Osteocyte (in vitro differentiated cells): Measurements from ENCODE around the gene PROS1. TPM values are rescaled to one million over a fixed set of nuclear protein-coding genes. Genes with fewer than 3 reads are reported as not detected.
A peak's percentile ranks its signal among the peaks of the same experiment; 100 is the strongest.

Experiments used
- DNase-seq: peaks from one replicate; pipeline ENCODE4 v3.0.0; 2021; ENCODE audit warnings: mixed read lengths; ENCODE audit not compliant: unreplicated experiment; ENCODE audit errors: extremely low spot score
- H3K27ac Mint-ChIP-seq: one replicate; pipeline ENCODE4 v1.8.0; 2021; ENCODE audit warnings: mild to moderate bottlenecking, mixed read lengths; ENCODE audit not compliant: unreplicated experiment
- H3K27me3 Mint-ChIP-seq: one replicate; pipeline ENCODE4 v1.8.0; 2021; ENCODE audit warnings: mixed read lengths; ENCODE audit not compliant: unreplicated experiment
- H3K36me3 Mint-ChIP-seq: one replicate; pipeline ENCODE4 v1.8.0; 2021; ENCODE audit warnings: mixed read lengths; ENCODE audit not compliant: unreplicated experiment
- H3K4me1 Mint-ChIP-seq: one replicate; pipeline ENCODE4 v1.8.0; 2021; ENCODE audit warnings: mixed read lengths; ENCODE audit not compliant: unreplicated experiment
- H3K4me3 Mint-ChIP-seq: one replicate; pipeline ENCODE4 v1.8.0; 2021; ENCODE audit warnings: mild to moderate bottlenecking, moderate library complexity, mixed read lengths; ENCODE audit not compliant: unreplicated experiment
- H3K9me3 Mint-ChIP-seq: one replicate; pipeline ENCODE4 v1.8.0; 2021; ENCODE audit warnings: mixed read lengths; ENCODE audit not compliant: unreplicated experiment
- CTCF ChIP-seq: fragments of 200-600 bp; sonication (generic); IDR thresholded peaks from 2 replicates; pipeline ENCODE4 v1.5.0; 2021; ENCODE audit warnings: antibody characterized with exemption, mild to moderate bottlenecking, moderate library complexity
- total RNA-seq: library from RNA; stranded (reverse); gene quantifications from 2 replicates; pipeline ENCODE4 v1.2.1, GENCODE V29; 2021

PROS1 gene
- total RNA-seq, 1 donor from 2014 or later, result 18.5 TPM

DNA sequence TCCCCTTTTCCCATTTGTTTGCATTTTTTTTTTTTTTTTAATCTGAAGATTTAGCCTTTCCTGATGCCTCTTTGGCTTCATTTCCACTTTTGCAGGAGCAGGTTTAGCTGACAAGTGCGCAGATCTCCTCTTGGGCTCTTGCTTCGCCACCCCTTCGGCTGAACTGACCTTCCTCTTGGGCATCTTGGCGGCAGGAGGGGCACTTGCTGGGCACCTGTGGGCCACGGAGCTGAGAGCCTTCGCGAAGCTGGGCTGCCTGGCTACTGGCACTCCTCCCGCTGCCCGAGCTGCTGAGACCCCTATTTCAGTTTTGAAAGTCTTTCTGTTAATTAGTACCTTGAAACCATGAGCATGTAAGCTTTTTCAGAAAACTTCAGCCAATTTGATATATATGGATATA is 15.1 kb upstream of the PROS1 start:
- Mint-ChIP-seq H3K27ac (no peak overlapping the region), H3K4me3 (peak overlapping the region; percentile 3), H3K9me3 (no peaks in the 10 kb centered on the region), H3K27me3 (no peaks in the 10 kb centered on the region), H3K36me3 (no peaks in the 10 kb centered on the region), H3K4me1 (peaks cover 17% of the 10 kb centered on the region)
- no peak for DNase-seq
- TF ChIP-seq CTCF, result no peak

- no peak for DNase-seq
Measured at GRCh38 chr3:93988283-93988682, 14.6 kb upstream of the PROS1 start.

DNA sequence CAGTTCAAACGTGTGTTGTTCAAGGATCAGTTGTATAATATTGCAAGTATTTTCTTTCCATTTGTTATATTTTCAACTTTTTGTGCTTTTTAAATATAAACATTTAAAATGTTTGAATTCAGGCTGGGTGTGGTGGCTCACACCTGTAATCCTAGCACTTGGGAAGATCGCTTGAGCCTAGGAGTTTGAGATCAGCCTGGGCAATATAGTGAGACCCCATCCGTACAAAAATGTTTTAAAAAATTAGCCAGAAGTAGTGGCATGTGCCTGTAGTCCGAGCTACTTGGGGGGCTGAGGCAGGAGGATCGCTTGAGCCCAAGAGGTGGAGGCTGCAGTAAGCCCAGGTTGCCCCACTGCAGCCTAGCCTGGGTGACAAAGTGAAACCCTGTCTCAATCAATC is 10.9 kb upstream of the PROS1 start:
- H3K27me3 Mint-ChIP-seq, result no peaks in the 10 kb centered on the region
- H3K9me3 Mint-ChIP-seq, result no peaks in the 10 kb centered on the region
- H3K27ac Mint-ChIP-seq, result no peak overlapping the region
- no peak for DNase-seq
- no peak for TF ChIP-seq CTCF
- H3K36me3 Mint-ChIP-seq, result no peaks in the 10 kb centered on the region
- H3K4me3 Mint-ChIP-seq, result no peak overlapping the region
- peaks cover 35% of the 10 kb centered on the region for H3K4me1 Mint-ChIP-seq

More at GRCh38 chr3:93988283-93988682, 14.6 kb upstream of the PROS1 start:
- Mint-ChIP-seq H3K27ac (peak overlapping the region; percentile 25), H3K4me3 (no peak overlapping the region), H3K27me3 (no peaks in the 10 kb centered on the region), H3K9me3 (no peaks in the 10 kb centered on the region), H3K4me1 (peaks cover 17% of the 10 kb centered on the region), H3K36me3 (no peaks in the 10 kb centered on the region)
- TF ChIP-seq CTCF, result no peak

DNA sequence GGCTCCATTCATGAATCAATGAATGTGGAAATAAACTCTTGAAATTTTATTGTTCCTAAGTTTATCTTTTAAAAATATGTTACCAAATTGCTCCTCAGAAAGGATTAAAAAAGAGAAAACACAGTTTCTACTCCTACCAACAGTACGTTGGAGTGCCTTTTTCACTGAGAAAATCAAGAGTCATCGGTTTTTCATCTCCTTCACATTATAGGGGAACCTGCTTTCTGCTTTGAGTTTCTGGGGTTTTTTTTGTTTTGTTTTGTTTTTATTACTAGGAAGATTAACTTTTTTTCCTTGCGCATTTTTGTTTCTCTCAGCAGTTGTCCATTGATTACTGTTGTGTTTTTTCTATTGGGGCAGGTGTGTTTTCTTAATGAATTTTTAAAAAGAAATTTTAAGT is 9.7 kb upstream of the PROS1 start:
- peaks cover 32% of the 10 kb centered on the region for H3K4me1 Mint-ChIP-seq
- H3K27me3 Mint-ChIP-seq, result no peaks in the 10 kb centered on the region
- no peak for DNase-seq
- H3K9me3 Mint-ChIP-seq, result no peaks in the 10 kb centered on the region
- no peak for TF ChIP-seq CTCF
- no peak overlapping the region for H3K4me3 Mint-ChIP-seq
- no peaks in the 10 kb centered on the region for H3K36me3 Mint-ChIP-seq
- H3K27ac Mint-ChIP-seq, result no peak overlapping the region

DNA sequence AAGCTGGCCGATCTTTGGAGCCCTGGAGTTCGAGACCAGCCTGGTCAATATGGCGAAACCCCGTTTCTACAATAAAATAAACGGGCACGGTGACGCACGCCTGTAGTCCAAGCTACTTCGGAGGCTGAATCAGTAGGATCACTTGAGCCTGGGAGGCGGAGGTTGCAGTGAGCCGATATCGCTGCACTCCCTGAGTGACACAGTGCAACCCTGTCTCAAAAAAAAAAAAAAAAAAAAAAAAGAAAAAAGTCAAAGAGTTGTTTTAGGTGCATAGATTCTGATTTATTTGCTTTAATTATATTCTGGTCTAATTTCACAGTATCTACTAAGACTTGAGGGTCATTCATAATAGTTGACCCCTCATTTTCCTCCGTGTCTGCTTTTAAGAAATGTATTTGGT is 8.0 kb upstream of the PROS1 start:
- no peak for DNase-seq
- Mint-ChIP-seq H3K9me3 (no peaks in the 10 kb centered on the region), H3K27me3 (no peaks in the 10 kb centered on the region), H3K36me3 (no peaks in the 10 kb centered on the region), H3K4me3 (peak overlapping the region; percentile 32), H3K4me1 (peaks cover 22% of the 10 kb centered on the region), H3K27ac (no peak overlapping the region)
- no peak for TF ChIP-seq CTCF
